GM12872 (cell line): Measurements from ENCODE around the gene ING1.

Experiments
- TF ChIP-seq, protein P1 (sequence below): IDR thresholded peaks from 3 replicates; pipeline ENCODE4 v1.5.1; 2011; ENCODE audit warnings: low read depth, mild to moderate bottlenecking, low read length, moderate library complexity; ENCODE audit not compliant: insufficient read depth

Gene ING1

DNA sequence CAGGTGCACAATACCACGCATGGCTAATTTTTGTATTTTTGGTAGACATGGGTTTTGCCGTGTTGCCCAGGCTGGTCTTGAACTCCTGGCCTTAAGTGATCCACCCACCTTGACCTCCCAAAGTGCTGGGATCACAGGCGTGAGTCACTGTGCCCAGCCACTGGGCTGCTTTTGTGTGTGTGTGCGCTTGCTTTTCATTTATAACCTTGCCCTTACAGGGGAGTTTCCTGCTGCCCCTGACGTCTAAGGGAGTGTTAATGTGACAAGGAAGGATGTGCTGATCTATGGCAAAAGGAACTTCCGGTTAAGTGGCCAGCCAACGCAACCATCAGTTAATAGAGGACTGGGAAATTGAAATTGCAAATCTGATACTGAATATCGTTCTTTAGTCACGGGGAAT lies 57.7 kb downstream of the ING1 start:
- TF ChIP-seq, protein P1, sequence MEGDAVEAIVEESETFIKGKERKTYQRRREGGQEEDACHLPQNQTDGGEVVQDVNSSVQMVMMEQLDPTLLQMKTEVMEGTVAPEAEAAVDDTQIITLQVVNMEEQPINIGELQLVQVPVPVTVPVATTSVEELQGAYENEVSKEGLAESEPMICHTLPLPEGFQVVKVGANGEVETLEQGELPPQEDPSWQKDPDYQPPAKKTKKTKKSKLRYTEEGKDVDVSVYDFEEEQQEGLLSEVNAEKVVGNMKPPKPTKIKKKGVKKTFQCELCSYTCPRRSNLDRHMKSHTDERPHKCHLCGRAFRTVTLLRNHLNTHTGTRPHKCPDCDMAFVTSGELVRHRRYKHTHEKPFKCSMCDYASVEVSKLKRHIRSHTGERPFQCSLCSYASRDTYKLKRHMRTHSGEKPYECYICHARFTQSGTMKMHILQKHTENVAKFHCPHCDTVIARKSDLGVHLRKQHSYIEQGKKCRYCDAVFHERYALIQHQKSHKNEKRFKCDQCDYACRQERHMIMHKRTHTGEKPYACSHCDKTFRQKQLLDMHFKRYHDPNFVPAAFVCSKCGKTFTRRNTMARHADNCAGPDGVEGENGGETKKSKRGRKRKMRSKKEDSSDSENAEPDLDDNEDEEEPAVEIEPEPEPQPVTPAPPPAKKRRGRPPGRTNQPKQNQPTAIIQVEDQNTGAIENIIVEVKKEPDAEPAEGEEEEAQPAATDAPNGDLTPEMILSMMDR: no peak

DNA sequence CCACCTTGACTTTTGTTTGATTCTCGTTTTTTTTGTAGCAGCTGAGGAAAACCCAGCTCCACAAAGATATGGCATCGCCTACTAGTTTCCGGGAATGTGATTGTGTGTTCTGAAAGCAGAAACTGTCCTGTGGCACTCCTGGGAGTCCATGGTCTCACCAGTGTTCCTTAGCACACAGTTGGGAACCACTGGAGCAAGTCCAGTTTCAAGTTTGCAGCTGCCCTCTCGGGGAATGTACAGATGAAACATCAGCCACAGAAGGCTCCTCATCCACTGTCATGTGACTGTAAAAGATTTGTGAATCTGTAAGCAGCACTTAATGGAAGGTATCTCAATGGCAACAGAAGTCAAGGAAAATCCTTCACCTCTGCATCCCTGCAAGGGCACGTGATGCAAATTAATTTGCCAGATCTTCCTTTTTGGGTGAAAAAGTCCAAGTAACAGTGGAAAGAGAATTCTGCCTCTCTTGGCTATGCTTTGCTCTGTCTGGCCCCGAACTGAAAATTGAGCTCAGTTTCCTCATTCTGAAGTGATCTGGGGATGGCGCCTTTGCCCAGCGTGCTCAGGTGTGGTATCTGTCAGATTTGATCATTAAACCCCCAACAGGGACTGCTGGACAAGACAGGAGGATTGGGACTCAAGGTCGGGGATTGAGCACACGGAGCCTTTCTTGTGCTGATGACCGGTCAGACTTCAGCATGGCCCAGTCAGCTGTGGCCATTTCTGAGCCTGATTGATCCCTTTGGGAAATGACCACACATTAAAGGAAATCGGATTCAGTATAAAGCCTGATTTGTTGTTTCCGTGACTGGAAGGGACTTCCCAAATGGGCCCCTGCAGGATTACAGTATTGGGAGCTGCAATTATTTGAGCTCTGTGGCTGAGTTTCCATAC lies 58.8 kb downstream of the ING1 start:
- TF ChIP-seq, protein P1: no peak
